ENCODE data around the gene METRNL.
"Not testable (repeated sequence)": the region's sequence is repeated elsewhere in the genome, so short reads cannot be mapped to it uniquely, and the experiment has no call there.

The METRNL gene

DNA sequence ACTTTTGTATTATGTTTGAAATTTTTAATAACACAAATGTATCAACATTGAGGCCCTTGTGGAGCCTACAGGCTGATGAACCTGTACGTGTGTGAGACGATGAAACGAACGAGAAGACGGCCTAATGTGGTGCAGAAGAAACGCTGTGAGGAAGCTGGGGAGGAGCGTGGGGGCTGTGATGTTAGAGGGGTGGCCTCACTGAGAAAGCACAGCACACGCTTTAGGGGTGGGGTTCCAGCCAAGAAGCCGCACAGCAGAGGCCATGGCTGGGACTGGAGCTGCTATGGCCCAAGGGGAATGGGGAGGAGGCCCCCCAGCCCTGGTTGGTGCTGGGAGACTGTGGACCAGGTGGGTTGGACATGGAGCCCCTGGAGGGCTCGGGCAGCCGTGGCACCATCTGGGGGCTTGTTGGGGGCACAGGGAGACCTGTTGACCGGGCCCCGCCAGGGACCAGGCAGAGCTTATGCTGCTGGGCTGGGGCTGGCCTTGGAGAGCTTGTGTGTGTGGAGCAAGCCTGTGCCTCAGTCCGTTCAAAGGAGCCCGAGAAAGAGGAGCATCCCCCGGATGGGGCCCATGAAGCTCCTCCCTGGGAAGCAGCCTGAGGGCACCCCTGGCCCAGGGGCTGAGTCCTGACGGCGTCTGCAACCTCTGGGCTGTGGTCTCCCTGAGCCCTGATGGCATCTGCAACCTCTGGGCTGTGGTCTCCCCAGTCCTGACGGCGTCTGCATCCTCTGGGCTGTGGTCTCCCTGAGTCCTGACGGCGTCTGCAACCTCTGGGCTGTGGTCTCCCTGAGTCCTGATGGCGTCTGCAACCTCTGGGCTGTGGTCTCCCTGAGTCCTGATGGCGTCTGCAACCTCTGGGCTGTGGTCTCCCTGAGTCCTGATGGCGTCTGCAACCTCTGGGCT lies 44.7 kb downstream of the METRNL start:
- no peak for DNase-seq (ENCODE audit: low read depth)

DNA sequence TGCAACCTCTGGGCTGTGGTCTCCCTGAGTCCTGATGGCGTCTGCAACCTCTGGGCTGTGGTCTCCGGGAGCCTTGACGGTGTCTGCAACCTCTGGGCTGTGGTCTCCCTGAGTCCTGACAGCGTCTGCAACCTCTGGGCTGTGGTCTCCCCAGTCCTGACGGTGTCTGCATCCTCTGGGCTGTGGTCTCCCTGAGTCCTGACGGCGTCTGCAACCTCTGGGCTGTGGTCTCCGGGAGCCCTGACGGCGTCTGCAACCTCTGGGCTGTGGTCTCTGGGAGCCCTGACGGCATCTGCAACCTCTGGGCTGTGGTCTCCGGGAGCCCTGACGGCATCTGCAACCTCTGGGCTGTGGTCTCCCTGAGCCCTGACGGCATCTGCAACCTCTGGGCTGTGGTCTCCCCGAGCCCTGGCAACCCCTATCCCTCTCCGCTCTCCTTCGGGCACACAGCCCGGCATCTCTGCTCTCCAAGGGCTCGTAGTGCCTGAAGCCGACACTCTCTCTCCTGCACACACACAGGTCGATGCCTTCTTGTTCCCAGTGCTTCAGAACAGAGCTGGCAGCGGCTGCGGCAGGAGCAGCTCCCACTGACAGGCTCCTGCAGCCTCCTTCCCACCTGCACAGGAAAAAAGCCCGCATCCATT lies 45.6 kb downstream of the METRNL start:
- no peak for DNase-seq (ENCODE audit: low read depth)

DNA sequence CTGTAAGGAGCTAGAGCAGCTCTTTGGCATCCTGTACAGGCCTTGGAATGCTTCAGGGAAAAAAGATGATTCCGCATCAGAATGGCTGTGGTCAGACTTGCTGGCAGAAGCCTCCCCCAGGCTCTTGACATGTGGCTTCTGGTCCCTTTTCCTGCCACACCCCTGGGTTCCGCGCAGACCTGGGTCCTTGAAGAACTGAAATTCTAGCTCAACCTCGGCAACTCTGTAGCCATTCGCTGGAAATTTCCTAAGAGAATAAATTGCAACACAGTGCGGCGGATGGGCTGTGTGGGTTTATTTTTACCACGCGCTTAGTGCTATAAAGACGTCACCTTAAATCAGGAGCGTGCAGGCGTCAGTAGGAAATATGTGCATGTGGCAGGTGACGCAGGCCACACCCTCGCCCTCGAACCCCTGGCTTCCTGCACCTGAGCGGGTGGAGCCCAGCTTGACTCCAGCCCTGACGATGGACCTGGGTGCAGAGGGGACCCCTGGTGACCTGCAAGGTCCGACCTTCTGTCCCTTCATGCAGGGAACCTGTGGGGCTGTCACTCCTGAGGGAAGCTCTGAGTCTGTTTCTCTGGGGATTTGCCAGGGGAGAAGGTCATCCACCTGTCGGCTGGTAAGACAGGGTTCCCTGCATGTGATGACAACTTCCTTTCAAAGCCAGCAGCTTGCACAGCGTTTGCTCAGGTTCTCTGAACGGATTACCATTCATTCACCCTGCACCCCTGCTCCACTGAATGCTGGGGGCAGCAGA lies 46.3 kb downstream of the METRNL start:
- no peak for DNase-seq (ENCODE audit: low read depth)

DNA sequence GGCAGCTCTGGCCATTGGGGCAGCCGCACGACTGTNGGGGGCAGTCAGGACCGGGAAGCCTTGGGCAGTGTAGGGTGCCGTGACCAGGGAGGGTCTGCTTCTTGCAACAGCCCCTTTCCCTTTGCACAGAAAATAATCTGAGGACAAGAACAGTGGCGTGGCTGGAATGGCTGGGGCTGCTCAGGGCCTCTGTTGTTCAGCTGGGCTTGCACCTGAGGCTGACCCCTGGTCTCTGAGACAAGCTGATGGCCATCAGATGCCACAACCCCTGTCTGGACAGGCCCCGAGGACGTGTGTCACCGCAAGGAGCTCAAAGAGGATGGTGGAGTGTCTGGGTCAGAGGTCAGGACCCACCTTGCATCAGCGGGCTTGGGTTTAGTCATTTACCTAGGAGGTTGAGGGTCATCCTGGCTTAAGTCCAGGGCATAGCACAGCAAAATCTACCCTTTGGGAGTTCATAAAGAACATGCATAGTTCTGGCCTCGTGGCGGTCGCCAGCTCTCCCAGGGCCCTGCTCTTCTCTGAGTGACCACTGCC lies 46.9 kb downstream of the METRNL start:
- DNase-seq (ENCODE audit: low read depth): no peak

DNA sequence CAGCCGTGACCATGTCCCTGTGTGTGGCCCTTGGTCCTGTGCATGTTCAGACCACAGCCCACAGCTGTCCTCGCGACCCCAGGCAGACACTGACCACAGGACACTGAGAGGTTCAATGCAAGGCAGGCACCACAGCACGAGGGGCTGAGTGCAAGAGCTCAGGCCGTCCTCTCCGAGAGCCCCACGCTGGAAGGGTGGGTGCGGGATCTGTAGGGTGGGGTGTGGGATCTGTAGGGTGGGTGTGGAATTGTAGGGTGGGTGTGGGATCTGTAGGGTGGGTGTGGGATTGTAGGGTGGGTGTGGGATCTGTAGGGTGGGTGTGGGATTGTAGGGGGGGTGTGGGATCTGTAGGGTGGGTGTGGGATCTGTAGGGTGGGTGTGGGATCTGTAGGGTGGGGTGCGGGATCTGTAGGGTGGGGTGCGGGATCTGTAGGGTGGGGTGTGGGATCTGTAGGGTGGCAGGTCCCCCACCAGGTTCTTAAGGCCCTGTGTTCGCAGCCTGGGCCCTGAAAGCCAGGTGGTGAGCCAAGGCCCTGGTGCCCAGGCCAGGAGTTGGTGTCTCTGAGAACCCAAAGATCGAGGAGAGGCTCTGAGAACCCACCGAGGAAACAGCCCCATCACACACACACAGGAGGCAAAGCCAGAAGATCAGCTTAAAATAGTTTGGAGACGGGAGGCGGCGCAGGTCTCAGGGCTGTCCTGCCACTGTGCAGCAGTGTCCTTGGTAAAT lies 48.2 kb downstream of the METRNL start:
- DNase-seq (ENCODE audit: low read depth): no peak

DNA sequence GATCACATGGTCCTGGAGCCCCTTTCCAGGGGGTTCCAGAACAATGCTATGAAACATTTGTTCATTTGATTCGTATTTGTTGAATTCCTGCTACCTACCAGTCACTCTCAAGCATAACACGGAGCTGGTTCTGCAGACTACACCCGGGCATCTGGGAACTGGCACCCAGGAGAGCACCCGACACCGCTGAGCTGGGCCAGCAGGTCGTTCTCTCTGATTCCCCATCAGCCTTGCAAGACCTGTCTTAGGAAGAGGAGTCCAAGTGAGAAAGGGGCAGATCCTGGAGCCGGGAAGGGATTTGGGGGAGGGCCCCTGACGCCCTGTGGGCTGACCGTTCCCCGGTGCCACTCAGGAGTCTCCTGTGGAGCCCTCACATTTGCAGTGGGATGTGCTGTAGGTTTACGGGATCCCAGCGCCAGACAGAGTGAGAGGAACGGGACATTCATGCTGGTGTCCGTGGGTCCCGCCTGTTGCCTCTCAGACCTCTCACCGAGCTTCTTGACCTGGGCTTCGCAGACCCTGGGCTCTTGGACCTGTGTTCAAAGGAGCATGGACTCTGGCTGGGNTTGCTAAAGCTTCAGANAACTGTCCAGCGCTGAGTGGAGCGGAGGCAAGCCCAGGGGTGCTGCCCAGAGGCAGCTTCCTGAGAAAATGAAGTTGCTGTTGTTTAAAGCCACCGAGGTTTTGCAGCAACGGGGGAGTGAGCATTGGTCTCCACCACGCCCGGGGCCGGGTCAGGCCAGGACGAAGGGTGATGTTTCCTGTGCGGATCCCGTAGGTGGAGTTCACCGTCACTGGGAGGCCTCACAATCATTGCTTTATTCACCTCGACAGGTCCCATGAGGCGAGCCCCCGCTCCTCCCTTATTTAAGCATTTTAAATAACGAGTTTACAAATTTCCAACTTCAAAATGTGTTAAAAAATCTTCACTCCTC lies 49.2 kb downstream of the METRNL start:
- DNase-seq (ENCODE audit: low read depth): no peak

DNA sequence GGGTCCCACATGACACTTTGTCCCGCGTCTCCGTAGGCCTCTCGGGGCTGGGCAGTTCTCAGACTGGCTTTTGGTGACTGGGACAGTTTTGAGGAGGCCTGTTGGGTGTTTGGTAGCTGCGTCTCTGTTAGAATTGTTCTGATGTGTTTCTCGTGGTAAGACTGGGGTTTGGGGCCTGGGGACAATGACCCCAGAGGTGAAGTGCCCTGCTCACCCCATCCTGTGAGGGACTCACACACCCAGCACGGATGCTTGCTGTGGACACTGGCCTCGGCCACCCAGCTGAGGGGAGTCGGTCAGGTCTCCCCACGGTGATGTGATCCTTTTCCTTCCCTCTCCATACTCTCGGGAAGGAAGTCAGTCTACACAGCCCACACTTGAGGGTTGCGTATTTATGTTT lies 50.3 kb downstream of the METRNL start:
- no peak for DNase-seq (ENCODE audit: low read depth)

DNA sequence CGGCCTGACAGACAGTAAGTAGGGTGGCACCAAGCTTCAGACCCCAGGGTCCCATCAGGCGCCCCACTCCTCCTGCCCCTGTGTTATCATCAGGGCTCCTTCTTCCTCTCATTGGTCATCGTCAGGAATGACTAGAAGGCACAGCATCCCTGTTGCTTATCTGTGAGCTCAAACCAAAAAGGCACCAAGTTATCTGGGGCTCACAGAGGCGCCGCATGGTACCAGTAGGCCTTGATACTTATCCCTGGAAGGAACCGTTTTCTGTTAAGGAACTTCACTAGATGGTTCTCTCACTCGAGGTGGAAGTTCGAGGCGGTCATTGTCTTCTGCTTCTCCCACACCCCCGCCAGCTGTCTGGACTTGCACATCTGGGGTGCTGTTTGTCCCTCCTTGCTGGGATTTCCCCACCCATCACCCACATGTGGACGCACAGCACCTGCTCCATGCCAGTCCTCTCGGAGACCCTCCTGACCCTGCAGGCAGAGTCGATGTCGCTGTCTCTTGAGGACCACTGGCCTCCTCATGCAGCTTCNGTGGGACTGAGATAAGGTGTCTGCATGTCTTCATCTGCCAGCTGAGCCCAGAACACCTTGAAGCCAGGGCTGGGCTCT lies 52.1 kb downstream of the METRNL start:
- no peak for DNase-seq (ENCODE audit: low read depth)

DNA sequence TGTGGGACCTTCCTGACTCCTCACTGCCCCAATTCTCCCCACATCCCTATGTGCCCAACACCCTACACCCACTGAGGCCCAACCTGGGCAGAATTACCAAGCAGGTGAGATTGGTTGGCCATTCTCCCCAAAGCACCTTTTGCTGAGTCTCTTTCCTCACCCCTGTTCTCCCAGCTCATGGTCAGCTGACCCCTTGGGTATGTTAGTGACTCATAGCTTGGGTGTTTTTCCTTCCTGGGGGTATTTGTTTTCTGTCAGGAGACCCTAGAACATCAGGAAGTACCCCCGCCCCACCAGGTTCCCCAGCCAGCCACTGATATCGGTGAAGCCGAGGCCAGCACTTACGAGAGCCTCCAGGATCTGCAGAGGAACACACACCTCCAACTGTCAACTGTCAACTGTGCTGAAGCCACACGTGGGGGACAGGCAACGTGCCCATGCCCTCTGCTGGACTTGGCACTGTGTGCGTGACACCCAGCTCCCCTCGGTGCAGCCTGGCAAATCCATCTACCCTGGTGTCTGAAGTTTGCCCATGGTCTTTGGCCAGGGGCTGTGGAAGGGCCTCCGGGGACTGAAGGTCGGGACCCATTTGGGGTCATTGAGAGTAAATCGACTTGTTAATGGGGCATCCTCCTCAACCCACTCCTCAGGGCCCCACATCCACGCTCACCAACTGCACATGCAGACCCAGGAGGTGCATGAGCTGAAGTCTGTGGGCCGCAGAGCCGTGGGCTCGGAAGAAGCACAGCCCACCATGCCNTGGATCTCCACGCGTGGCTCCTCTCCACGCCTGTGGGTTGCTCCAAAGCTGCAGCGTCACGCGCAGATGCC lies 53.1 kb downstream of the METRNL start:
- DNase-seq (ENCODE audit: low read depth): no peak

DNA sequence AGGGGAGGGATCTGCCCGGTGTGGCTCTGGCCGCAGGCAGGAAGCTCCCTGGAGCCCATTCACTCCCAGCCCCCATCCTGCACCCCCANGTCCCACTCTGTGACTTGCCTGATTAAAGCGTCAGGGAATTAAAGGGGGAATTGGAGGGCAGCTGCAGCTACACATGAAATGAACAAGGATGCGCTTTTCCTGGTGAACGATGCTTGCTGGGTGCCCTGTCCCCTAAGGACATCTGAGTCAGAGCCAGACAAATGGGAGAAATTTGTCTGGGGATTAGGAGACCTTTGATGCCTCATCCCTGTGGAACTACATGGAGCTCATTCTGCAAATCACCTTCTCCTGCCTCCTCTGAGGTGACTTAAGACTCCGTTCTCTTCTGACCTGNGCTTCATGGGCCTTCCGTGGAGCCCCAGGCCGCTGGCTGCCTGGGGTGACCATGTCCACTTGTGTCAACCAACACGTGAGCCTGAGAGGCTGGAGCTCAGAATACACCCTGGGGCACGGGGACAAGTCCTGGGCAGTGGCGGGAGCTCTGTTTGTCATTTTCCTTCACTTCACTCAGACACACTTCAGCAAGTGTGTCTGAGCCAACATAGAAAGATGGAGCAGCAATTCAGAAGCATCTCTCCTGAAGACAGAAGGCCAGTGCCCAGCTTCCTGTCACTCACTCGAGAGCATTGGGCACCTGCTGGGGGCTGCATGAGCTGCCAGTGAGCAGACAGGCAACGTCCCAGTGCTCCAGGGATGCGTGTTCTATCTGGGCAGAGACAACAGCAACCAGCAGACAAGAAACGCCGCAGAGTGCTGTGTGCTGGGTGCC lies 54.1 kb downstream of the METRNL start:
- no peak for DNase-seq (ENCODE audit: low read depth)

DNA sequence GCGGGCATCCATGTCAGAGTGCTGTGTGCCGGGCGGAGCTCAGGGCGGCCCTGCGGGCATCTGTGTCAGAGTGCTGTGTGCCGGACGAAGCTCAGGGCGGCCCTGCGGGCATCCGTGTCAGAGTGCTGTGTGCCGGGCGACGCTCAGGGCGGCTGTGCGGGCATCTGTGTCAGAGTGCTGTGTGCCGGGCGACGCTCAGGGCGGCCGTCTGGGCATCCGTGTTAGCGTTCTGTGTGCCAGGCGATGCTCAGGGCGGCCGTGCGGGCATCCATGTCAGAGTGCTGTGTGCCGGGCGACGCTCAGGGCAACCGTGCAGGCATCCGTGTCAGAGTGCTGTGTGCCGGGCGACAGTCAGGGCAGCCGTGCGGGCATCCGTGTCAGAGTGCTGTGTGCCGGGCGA lies 55.0 kb downstream of the METRNL start:
- DNase-seq (ENCODE audit: low read depth): not testable (repeated sequence)

DNA sequence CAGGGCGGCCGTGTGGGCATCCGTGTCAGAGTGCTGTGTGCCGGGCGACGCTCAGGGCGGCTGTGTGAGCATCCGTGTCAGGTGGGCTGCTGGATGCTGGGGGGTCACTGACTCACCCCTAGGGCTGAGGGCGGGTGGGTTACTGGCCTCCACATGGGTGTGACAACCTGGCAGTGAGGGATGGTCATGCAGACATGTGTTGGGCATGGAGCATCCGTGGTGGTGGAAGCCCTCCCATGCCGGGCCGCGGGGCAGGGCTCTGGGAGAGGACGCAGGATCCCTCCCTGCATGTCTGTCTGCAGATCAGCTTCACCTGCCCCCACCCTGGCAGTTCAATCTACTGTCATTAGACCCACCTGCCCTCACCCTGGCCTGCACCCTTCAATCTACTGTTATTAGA lies 56.3 kb downstream of the METRNL start:
- DNase-seq (ENCODE audit: low read depth): no peak

DNA sequence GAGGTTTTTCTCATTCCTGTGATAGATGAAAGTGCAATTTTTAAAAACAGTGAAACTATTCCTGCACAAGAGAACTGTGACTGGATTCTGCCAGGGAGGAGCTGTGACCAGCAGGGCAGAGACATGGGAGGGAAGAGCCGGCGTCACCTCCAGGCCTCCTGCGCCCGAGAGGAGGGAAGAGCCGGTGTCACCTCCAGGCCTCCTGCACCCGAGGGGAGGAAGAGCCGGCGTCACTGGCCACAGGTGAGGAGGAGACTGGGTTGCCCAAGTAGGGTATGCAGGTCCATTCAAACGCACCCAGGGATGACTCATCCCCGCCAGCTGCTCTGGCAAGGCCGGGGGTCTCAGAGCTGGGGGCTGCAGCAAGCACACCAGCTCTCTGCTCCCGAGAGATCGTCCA lies 56.7 kb downstream of the METRNL start:
- no peak for DNase-seq (ENCODE audit: low read depth)

DNA sequence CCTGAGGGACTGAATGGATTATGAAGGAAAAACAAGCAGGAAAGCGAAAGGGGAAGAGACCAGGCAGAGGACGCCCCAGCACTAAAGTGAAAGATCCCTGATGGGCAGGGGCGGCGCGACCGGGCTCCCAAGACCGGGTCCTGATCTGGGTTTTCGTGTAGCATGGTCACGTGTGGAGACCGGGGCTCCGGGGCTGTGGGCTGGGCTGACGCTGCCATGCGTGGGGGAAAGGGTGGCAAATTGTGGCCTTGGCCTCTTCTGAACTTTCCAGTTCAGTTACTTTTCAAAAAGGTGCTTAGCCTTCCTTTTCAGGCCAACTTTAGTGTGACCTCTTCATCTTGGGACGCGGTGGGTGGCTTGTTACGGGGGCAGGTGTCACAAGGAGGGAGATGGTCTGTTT lies 57.5 kb downstream of the METRNL start:
- no peak for DNase-seq (ENCODE audit: low read depth)

DNA sequence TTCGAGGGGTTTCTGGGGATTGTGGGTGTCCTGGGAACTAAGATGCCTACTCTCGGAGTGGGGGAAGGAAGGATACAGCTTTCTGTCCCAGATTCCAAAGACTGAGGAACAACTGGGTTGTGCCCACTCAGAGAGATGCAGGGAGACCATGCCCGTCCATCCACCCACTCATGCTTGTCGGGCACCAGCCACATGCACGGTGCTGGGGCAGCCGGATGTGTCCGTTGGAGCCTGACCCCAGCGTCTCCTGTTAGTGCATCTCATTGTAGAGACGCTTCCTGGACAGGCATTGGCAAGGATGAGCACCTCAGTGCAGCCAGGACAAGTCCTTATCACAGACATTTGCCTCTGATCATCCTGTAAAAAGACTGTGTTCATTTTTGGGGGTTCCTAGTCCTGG lies 58.1 kb downstream of the METRNL start:
- no peak for DNase-seq (ENCODE audit: low read depth)

DNA sequence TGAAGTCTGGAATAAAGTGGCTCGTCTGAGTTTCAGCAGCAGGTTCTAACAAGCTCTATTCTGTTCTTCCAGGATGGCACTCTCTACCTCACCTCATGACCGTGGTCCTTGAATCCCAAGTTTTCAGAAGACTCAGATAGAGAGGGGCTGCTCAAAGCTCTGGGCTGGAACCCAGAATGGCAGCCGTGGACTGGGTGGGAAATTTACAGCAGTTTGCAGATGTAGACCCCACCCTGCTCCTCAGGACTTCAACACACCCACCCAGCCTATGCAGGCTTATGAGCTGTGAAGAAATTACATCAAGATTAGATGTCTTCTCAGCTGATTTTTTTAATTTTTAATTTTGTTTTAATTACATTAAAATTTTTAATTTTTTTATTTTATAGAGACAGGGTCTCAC lies 59.4 kb downstream of the METRNL start:
- DNase-seq (ENCODE audit: low read depth): no peak

DNA sequence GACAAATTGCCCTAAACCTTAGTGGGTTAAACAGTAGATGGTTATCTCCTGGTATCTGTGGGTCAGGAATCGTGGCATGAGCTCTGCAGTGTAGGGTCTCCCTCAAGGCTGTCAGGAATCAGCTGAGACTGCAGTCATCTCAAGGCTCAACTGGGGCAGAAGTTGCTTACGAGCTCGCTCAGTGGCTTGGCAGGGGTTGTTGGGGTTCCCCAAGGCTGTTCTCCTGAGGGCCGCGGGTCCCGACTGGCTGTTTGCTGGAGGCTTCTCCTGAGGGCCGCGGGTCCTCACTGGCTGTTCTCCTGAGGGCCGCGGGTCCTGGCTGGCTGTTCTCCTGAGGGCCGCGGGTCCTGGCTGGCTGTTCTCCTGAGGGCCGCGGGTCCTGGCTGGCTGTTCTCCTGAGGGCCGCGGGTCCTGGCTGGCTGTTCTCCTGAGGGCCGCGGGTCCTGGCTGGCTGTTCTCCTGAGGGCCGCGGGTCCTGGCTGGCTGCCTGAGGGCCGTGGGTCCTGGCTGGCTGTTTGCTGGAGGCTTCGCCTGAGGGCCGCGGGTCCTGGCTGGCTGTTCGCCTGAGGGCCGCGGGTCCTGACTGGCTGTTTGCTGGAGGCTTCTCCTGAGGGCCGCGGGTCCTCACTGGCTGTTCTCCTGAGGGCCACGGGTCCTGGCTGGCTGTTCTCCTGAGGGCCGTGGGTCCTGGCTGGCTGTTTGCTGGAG lies 60.3 kb downstream of the METRNL start:
- not testable (repeated sequence) for DNase-seq (ENCODE audit: low read depth)

DNA sequence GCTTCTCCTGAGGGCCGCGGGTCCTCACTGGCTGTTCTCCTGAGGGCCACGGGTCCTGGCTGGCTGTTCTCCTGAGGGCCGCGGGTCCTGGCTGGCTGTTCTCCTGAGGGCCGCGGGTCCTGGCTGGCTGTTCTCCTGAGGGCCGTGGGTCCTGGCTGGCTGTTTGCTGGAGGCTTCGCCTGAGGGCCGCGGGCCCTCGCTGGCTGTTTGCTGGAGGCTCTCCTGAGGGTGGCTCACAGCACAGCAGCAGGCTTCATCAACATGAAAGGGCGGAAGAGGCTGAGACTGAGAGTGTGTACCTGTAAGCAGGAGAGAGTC lies 60.8 kb downstream of the METRNL start:
- DNase-seq (ENCODE audit: low read depth): not testable (repeated sequence)

All from fibroblast of the conjunctiva (primary cell).